SK-MEL-5 (cell line): ENCODE measurements around the gene ITPRID2. TPM values are rescaled to one million over a fixed set of nuclear protein-coding genes. Genes with fewer than 3 reads are reported as not detected.

Experiments
- DNase-seq: peaks from one replicate; pipeline ENCODE4 v3.0.0-alpha.2; 2016; ENCODE audit warnings: low read depth, low spot score
- in situ Hi-C: cut with HindIII; loops from 2 replicates; pipeline ENCODE4 v1.10.0; 2016; ENCODE audit warnings: low sequenced_read_pairs, high pct_unique_total_duplicates, low pct_unique_long_range_greater_than_20kb
- total RNA-seq: library from RNA; depleted of rRNA; stranded (reverse); fragments of >200 nt; shearing (Covaris generic); gene quantifications from 2 replicates; pipeline ENCODE4 v1.2.3, GENCODE V29; 2014; rRNA removed

Gene ITPRID2
- total RNA-seq, 1 experiment from 2014 or later = 112 TPM

- in situ Hi-C loops = no loop called here
Observed at GRCh38 chr2:181977661-181978350, 86.3 kb downstream of the ITPRID2 start.

GRCh38 chr2:181978351-181979150 is 87.0 kb downstream of the ITPRID2 start:
- DNase-seq = no peak
- in situ Hi-C loops = no loop called here

More at GRCh38 chr2:181977661-181978350, 86.3 kb downstream of the ITPRID2 start:
- peak; percentile 42 for DNase-seq

Other genes with a start within 250 kb of the ITPRID2 start
- 0.08 TPM in 1 of 2 replicates, not detected in the other for gene CERKL, start 234.6 kb upstream of the ITPRID2 start, total RNA-seq
- not detected in 2 replicates for gene NEUROD1, start 211.2 kb upstream of the ITPRID2 start, total RNA-seq
- gene PPP1R1C, start 94.1 kb downstream of the ITPRID2 start, total RNA-seq = 0.67 and 2.0 TPM in 2 replicates